OCI-LY3 (cell line): ENCODE measurements around the gene UGCG.
"Not testable (repeated sequence)": the region's sequence is repeated elsewhere in the genome, so short reads cannot be mapped to it uniquely, and the experiment has no call there.

ENCODE experiments used
- H2AFZ ChIP-seq: fragments of 200-600, 300-600 bp; shearing (Covaris generic); 2 replicates; pipeline ENCODE4 v1.6.0; 2014; ENCODE audit warnings: antibody characterized with exemption, low read depth, low read length
- H3K27ac ChIP-seq: fragments of 200-600, 300-600 bp; sonication (generic); 2 replicates; pipeline ENCODE4 v1.5.1; 2014; ENCODE audit warnings: mild to moderate bottlenecking, low read length, moderate library complexity, mixed read lengths
- H3K27me3 ChIP-seq: fragments of 200-600, 300-600 bp; sonication (generic); 2 replicates; pipeline ENCODE4 v1.6.1; 2014; ENCODE audit warnings: low read depth, low read length, mixed read lengths
- H3K36me3 ChIP-seq: fragments of 200-600, 300-600 bp; sonication (generic); replicated peaks from 2 replicates; pipeline ENCODE3; 2014; ENCODE audit warnings: low read depth, low read length, mixed read lengths
- H3K4me1 ChIP-seq: fragments of 300-600, 200-600 bp; sonication (generic); 2 replicates; pipeline ENCODE4 v1.6.1; 2014; ENCODE audit warnings: low read length, mixed read lengths
- H3K4me2 ChIP-seq: fragments of 200-600, 300-600 bp; sonication (generic); 2 replicates; pipeline ENCODE4 v1.6.1; 2014; ENCODE audit warnings: low read length, mixed read lengths
- H3K4me3 ChIP-seq: fragments of 300-600, 200-600 bp; sonication (generic); 2 replicates; pipeline ENCODE4 v1.5.1; 2014; ENCODE audit warnings: antibody characterized with exemption, mild to moderate bottlenecking, low read length, moderate library complexity
- H3K79me2 ChIP-seq: fragments of 300-600, 200-600 bp; shearing (Covaris generic); 2 replicates; pipeline ENCODE4 v1.6.1; 2014; ENCODE audit warnings: mild to moderate bottlenecking, low read length, mixed read lengths
- H3K9ac ChIP-seq: fragments of 300-600, 200-600 bp; shearing (Covaris generic); 2 replicates; pipeline ENCODE4 v1.6.0; 2014; ENCODE audit warnings: mild to moderate bottlenecking, low read length, moderate library complexity
- H3K9me3 ChIP-seq: fragments of 200-600, 300-600 bp; shearing (Covaris generic); 2 replicates; pipeline ENCODE4 v1.6.1; 2014; ENCODE audit warnings: low read length, mixed read lengths; ENCODE audit not compliant: insufficient read depth
- H4K20me1 ChIP-seq: fragments of 200-600, 300-600 bp; sonication (generic); 2 replicates; pipeline ENCODE4 v1.6.1; 2016; ENCODE audit warnings: low read length, mixed read lengths; ENCODE audit not compliant: insufficient read depth
- EZH2phosphoT487 ChIP-seq: fragments of 200-600 bp; shearing (Covaris generic); IDR thresholded peaks from 2 replicates; pipeline ENCODE4 v1.6.1; 2018; ENCODE audit warnings: antibody characterized with exemption, mixed run types, low read depth
- TF ChIP-seq, protein P1 (sequence below): fragments of 200-600, 300-600 bp; sonication (generic); IDR thresholded peaks from 2 replicates; pipeline ENCODE4 v1.5.1; 2014; ENCODE audit warnings: antibody characterized with exemption, low read length, low read depth

The UGCG gene

GRCh38 chr9:111953444-111953843, 56.8 kb downstream of the UGCG start:
- Histone ChIP-seq H3K27ac (no peak overlapping the region), H3K79me2 (no peaks in the 10 kb centered on the region), H3K9ac (no peak overlapping the region), H2AFZ (no peak overlapping the region), H3K4me2 (no peak overlapping the region), H3K27me3 (no peaks in the 10 kb centered on the region), H4K20me1 (no peaks in the 10 kb centered on the region), H3K4me1 (peaks cover 49% of the 10 kb centered on the region), H3K36me3 (no peaks in the 10 kb centered on the region), H3K4me3 (no peak overlapping the region), H3K9me3 (no peaks in the 10 kb centered on the region)
- TF ChIP-seq EZH2phosphoT487: no peak

- TF ChIP-seq, protein P1, sequence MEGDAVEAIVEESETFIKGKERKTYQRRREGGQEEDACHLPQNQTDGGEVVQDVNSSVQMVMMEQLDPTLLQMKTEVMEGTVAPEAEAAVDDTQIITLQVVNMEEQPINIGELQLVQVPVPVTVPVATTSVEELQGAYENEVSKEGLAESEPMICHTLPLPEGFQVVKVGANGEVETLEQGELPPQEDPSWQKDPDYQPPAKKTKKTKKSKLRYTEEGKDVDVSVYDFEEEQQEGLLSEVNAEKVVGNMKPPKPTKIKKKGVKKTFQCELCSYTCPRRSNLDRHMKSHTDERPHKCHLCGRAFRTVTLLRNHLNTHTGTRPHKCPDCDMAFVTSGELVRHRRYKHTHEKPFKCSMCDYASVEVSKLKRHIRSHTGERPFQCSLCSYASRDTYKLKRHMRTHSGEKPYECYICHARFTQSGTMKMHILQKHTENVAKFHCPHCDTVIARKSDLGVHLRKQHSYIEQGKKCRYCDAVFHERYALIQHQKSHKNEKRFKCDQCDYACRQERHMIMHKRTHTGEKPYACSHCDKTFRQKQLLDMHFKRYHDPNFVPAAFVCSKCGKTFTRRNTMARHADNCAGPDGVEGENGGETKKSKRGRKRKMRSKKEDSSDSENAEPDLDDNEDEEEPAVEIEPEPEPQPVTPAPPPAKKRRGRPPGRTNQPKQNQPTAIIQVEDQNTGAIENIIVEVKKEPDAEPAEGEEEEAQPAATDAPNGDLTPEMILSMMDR: no peak
- no peak for TF ChIP-seq EZH2phosphoT487
- Histone ChIP-seq H3K36me3 (no peaks in the 10 kb centered on the region), H3K4me3 (no peak overlapping the region), H2AFZ (no peak overlapping the region), H3K9ac (no peak overlapping the region), H3K9me3 (no peaks in the 10 kb centered on the region), H3K27ac (no peak overlapping the region), H3K4me1 (peaks cover 53% of the 10 kb centered on the region), H3K27me3 (no peaks in the 10 kb centered on the region), H4K20me1 (no peaks in the 10 kb centered on the region), H3K4me2 (no peak overlapping the region), H3K79me2 (no peaks in the 10 kb centered on the region)
Observed at GRCh38 chr9:111955048-111955447, 58.4 kb downstream of the UGCG start.

- peaks cover 74% of the 10 kb centered on the region for H3K4me1 ChIP-seq
- H3K27me3 ChIP-seq: no peaks in the 10 kb centered on the region
- H2AFZ ChIP-seq: peak overlapping the region; percentile 16; the same call in 1 of the 2 replicates
- no peaks in the 10 kb centered on the region for H3K36me3 ChIP-seq
- no peaks in the 10 kb centered on the region for H3K79me2 ChIP-seq
- H3K4me3 ChIP-seq: peak overlapping the region; percentile 15
- H3K9ac ChIP-seq: peak overlapping the region; percentile 40; the same call in 1 of the 2 replicates
- no peaks in the 10 kb centered on the region for H4K20me1 ChIP-seq
- H3K9me3 ChIP-seq: no peaks in the 10 kb centered on the region
- H3K4me2 ChIP-seq: peak overlapping the region; percentile 43
- TF ChIP-seq EZH2phosphoT487: no peak
- TF ChIP-seq, protein P1: no peak
- peak overlapping the region; percentile 61 for H3K27ac ChIP-seq
Observed at GRCh38 chr9:111957856-111958631, 61.4 kb downstream of the UGCG start.

DNA sequence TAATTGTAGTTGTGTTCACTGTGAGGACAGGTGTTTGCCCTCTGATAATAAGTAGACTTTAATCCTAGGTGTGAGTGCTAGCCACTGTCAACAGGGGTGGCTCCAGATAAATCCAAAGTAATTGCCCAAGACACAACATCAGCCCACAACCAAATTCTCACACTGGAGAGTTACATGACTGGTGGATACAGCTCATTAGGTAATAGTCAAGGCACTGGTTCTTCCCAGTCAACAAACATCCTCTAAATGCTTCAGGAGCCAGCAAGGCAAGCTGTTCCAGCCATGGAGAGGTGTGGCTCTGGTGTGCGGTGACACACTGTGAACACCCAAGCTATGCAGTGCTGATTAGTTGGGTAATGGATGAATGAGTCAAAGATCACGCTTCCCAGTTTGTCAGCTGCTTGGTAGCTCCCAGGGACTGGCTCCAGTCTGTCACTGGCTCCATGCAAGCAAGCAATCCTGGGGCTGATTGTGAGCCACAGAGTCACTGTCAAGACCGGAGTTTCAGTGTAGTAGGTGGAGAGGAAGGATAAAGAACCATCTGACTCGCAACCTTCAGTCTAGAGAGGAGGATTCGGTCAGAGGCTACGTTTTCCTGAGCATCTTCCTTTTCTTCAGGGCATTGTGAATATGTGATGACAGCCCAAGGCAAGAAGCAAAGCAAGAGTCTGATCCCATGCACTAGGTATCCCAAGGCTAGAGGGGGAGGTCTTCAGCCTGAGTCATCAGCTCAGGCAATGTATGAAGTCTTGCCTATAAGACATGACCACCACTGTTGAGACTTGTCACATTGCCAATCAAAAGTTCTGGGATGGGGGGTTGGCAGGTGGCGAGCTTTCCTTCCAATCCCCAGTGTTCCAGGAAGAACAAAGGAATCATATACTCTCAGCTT, 63.1 kb downstream of the UGCG start:
- no peak for TF ChIP-seq EZH2phosphoT487
- TF ChIP-seq, protein P1: no peak
- Histone ChIP-seq H3K4me1 (peaks cover 91% of the 10 kb centered on the region), H3K4me3 (no peak overlapping the region), H3K79me2 (no peaks in the 10 kb centered on the region), H3K4me2 (no peak overlapping the region), H4K20me1 (no peaks in the 10 kb centered on the region), H3K27me3 (no peaks in the 10 kb centered on the region), H3K9me3 (no peaks in the 10 kb centered on the region), H3K27ac (no peak overlapping the region), H3K36me3 (no peaks in the 10 kb centered on the region), H2AFZ (no peak overlapping the region), H3K9ac (no peak overlapping the region)

GRCh38 chr9:111960485-111960884, 63.9 kb downstream of the UGCG start:
- not testable (repeated sequence) for H3K9ac ChIP-seq, H3K4me2 ChIP-seq, H3K4me3 ChIP-seq, H3K27me3 ChIP-seq, H3K27ac ChIP-seq, H2AFZ ChIP-seq, H3K9me3 ChIP-seq, H3K36me3 ChIP-seq, H4K20me1 ChIP-seq, H3K79me2 ChIP-seq
- peaks cover 97% of the 10 kb centered on the region for H3K4me1 ChIP-seq
